Thoracic aorta (tissue), 2 donors: ENCODE data around the gene TTF2. TPM values are rescaled to one million over a fixed set of nuclear protein-coding genes. Genes with fewer than 3 reads are reported as not detected.

Source experiments
- ATAC-seq: fragments of 150-250 bp; one replicate; pipeline ENCODE4 v1.8.0; 2017; ENCODE audit warnings: low read depth; ENCODE audit not compliant: insufficient number of reproducible peaks, low FRiP score
- DNase-seq: peaks from one replicate; pipeline ENCODE4 v3.0.0-alpha.2; 2020; ENCODE audit warnings: low spot score
- H3K27ac ChIP-seq, 2 donors: fragments of 200-600 bp; sonication (generic); 1 replicate in 1 of 2; 2 replicates in 1 of 2; pipeline ENCODE4 v1.5.1; 2016; ENCODE audit warnings: mild to moderate bottlenecking in 2 of 2, moderate library complexity in 2 of 2
- H3K27me3 ChIP-seq: fragments of 200-600 bp; sonication (generic); replicated peaks from 2 replicates; pipeline ENCODE4 v1.6.0; 2016; ENCODE audit warnings: mild to moderate bottlenecking; ENCODE audit not compliant: insufficient read depth
- H3K36me3 ChIP-seq: fragments of 200-600 bp; sonication (generic); one replicate; pipeline ENCODE4 v1.5.1; 2016
- H3K4me1 ChIP-seq, 2 donors: fragments of 200-600 bp; sonication (generic); 1 replicate in 1 of 2; 2 replicates in 1 of 2; pipeline versions ENCODE4 v1.5.1 to v1.6.0; 2016; ENCODE audit warnings: low read depth in 2 of 2, mild to moderate bottlenecking in 1 of 2; ENCODE audit not compliant: control insufficient read depth in 1 of 2
- H3K4me3 ChIP-seq: fragments of 200-600 bp; sonication (generic); 2 replicates; pipeline ENCODE4 v1.5.1; 2016; ENCODE audit warnings: mild to moderate bottlenecking
- H3K9me3 ChIP-seq: fragments of 200-600 bp; sonication (generic); 2 replicates; pipeline ENCODE4 v1.5.1; 2016
- CTCF ChIP-seq: fragments of 200-600 bp; sonication (generic); IDR thresholded peaks from one replicate; pipeline ENCODE4 v1.5.1; 2019; ENCODE audit warnings: antibody characterized with exemption
- total RNA-seq, 2 donors: library from RNA; depleted of rRNA; stranded (reverse); fragments of >200 nt; gene quantifications; one replicate each; pipeline versions ENCODE4 v1.1.0 to v1.2.3, GENCODE V29; 2016

TTF2 gene
- total RNA-seq, 2 donors from 2014 or later, result 28.8 to 32.1 TPM

DNA sequence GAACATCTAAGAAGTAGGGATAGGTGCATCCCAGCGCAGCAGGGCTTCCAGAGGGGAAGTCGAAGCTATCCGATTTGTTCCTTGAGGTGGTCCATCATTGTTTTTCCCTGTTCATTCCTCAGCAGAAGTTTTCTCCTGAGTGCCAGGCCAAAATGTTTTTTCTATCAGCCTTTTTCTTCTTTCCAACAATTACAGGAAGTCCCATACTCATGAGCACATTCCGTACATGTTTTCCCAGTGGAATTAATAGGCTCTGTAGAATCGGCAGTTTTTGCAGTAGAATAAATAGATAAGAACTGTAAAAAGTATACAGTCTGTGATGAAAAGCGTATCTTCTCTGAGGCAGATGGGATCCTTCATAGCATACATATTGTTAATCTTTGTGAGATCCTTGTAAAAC is 33.8 kb upstream of the TTF2 start:
- H3K9me3 ChIP-seq, result no peaks in the 10 kb centered on the region
- ATAC-seq, result no peak
- no peak for TF ChIP-seq CTCF
- peaks cover 6 to 16% of the 10 kb centered on the region in 2 donors for H3K4me1 ChIP-seq
- no peaks in the 10 kb centered on the region for H3K36me3 ChIP-seq
- H3K4me3 ChIP-seq, result no peak overlapping the region
- no peaks in the 10 kb centered on the region for H3K27me3 ChIP-seq
- DNase-seq, result no peak
- H3K27ac ChIP-seq, result no peak overlapping the region

GRCh38 chr1:117029685-117030084 is 30.4 kb upstream of the TTF2 start:
- DNase-seq (no peak), ATAC-seq (no peak)
- Histone ChIP-seq H3K36me3 (no peaks in the 10 kb centered on the region), H3K4me1 (peaks cover 6 to 16% of the 10 kb centered on the region in 2 donors), H3K4me3 (no peak overlapping the region), H3K27ac (no peak overlapping the region), H3K9me3 (no peaks in the 10 kb centered on the region), H3K27me3 (no peaks in the 10 kb centered on the region)
- TF ChIP-seq CTCF, result no peak

- Histone ChIP-seq H3K4me1 (peaks cover 6 to 16% of the 10 kb centered on the region in 2 donors), H3K4me3 (no peak overlapping the region), H3K36me3 (no peaks in the 10 kb centered on the region), H3K9me3 (no peaks in the 10 kb centered on the region), H3K27ac (no peak overlapping the region), H3K27me3 (no peaks in the 10 kb centered on the region)
- DNase-seq, result no peak
- no peak for TF ChIP-seq CTCF
- no peak for ATAC-seq
These were observed 29.8 kb upstream of the TTF2 start for GRCh38 chr1:117030271-117030877.

GRCh38 chr1:117032266-117032665 is 27.9 kb upstream of the TTF2 start:
- H3K4me3 ChIP-seq, result no peak overlapping the region
- DNase-seq (no peak), ATAC-seq (no peak)
- peaks cover 0 to under 1% of the 10 kb centered on the region in 2 donors for H3K4me1 ChIP-seq
- no peaks in the 10 kb centered on the region for H3K36me3 ChIP-seq
- H3K27me3 ChIP-seq, result no peaks in the 10 kb centered on the region
- H3K27ac ChIP-seq, result no peak overlapping the region
- no peak for TF ChIP-seq CTCF
- H3K9me3 ChIP-seq, result no peaks in the 10 kb centered on the region

DNA sequence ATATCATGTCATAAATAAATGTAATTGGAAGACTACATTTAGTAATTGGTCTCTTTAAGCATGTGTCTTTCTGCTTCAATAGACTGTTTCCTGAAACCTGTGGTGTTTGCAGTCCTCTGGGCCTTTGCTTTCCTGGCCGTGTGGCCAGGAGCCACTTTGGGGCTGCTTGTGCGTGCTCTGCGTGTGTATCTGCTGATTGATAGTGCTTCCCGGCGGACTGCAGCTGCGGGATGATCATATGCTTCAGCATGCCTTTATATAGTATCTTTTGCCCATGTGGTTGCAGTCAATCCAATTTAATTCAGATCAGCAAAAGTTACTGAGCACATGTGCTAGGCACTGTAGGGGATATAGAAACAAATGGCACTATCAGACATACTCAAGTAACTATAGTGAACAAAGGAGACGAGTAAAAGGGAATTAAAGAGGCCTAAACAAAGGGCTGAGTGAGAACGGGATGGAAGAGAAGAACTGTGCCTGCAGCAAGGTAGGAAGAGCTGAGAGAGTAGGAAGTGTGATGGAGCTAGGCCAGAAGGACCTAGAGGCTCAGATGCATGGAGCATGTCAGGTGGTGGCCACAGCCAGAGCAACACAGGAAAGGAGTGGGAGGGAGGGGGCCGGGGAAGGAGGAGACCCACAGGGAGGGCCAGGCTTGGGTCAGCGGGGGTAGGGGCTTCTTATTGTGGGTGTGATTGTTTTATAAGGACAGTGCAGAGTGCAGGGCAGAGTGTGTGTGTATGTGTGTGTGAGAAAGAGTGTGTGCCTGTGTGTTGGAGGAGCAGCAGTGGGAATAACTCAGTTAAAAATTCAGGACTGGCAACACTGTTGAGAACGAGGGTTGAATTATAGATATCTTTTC is 27.2 kb upstream of the TTF2 start:
- Histone ChIP-seq H3K27ac (no peak overlapping the region), H3K9me3 (no peaks in the 10 kb centered on the region), H3K4me1 (no peaks in the 10 kb centered on the region), H3K4me3 (no peak overlapping the region), H3K36me3 (no peaks in the 10 kb centered on the region), H3K27me3 (no peaks in the 10 kb centered on the region)
- DNase-seq, result no peak
- no peak for TF ChIP-seq CTCF
- no peak for ATAC-seq
